HG03066 (cell line): ENCODE results near the gene TMEM270.

Experiments used
- ATAC-seq: cut with Tn5 transposase; IDR thresholded peaks from one replicate; pipeline ENCODE4 v1.9.1; 2021; ENCODE audit warnings: low read depth; ENCODE audit not compliant: unreplicated experiment

TMEM270 gene

DNA sequence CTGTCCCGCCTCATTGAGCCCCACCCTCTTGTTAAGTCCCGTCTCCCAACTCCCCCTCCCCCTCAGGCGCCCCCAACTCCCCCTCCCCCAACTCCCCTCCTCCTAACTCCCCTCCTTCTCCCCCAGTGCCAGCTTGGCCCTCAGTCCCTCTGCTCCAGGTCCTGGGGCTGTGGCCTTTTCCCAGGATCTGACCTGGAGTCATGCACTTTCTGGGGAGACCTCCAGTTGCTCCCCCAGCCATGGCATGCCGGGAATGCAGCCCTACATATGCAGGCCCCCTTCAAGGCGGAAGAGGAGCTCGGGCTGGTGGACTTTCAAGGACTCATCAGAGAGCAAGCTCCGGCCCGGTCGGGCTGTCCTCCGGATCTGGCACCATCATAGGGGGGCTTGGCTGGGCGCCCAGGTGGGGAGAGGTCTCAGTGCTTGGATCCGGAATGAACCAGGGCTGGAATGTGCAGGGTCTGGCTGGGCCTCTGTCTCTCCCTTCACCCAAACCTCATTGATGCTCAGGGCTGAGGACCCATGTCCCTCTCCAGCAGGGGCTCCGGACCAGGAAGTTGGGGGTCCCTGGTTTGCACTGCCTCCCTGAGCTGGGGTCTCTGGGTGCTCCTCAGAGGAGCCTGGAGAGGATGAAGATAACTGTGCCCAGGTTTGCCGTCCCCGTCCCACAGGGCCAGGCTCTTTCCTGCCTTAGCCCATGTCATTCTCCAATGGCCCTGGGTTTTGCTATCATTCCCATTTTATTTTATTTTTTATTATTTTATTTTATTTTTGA is 41.1 kb downstream of the TMEM270 start:
- ATAC-seq: no peak

DNA sequence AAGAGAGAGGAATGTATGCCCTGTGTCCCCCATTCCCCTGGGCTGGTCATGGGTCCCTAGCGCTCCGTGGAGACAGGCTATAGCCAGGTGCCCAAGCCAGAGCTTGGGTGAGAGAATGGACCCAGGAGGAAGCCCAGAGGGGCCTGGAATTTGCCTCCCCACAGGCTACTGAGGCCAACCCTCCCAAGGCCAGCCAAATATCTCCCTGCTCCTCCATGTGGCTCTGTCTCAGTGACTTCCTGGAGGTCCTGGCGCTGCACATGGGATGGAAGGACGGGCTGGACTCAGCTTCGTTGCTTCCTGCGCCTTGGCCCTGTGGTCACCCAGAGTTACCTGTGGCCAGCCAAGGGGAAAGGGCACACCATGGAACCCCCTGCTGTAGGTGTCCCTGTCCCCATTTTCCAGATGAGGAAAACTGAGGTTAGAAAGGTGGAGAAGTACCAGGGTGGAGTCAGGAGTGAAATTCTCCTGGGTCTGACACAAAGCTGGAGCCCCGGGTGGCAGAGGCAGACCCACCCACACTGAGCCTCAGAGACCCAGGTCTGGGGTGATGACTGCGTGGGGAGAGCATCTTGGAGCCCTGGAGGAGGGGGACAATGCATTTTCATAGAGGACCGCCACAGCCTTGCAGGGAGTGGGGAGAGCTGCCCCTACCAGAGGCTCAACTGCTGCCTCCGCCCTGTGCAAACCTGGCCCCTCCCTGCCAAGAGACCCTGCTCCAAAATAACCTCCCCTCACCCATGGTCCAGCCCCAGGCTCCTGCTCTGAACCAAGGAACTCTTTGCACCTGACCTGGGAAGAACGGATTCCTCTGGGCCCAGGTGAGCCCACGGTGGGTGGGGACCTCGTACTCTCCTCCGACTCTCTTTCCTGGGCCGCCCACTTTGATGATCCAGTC is 42.6 kb downstream of the TMEM270 start:
- no peak for ATAC-seq

DNA sequence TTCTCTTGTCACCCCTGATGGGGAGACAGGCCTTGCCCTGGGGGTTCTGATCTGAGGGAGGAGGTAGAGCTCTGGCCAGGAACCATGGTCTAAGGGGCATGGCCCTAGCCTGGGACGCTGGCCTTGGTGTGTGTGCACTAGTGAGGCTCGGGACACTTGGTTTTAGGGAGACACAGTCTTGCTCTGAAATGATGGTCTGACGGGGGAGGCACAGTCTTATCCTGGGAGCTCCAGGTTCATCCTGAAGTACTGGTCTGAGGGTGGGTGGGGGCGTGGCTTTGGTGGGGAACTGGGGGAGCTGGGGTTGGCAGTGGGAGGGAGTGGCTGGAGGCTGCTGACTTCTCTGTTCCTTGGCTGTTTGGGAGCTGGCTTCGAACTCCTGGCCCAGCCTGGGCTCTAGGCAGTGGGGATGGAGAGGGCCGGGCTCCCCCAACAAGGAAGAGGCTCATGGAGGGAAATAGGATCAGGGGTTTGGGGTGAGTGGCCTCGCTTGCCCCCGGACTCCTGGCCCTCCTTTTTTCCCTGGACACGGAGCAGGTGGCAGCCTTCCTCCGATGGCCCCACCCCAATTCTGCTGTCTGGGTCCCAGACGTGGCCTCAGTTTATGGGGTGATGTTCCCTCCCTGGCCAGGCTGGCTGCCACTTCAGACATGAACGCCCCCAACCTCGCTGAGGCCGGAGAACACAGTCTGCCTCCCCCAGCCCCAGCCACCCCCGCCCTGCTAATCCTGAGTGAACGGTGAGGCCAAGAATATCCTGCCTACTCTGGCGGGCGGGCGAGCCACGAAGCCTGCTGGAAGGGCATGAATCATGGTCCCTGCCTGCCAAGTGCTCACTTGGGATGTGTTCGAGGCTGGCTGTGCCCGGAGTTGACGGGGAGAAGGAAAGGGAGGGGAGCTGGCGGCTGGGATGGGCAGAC is 43.5 kb downstream of the TMEM270 start:
- no peak for ATAC-seq

DNA sequence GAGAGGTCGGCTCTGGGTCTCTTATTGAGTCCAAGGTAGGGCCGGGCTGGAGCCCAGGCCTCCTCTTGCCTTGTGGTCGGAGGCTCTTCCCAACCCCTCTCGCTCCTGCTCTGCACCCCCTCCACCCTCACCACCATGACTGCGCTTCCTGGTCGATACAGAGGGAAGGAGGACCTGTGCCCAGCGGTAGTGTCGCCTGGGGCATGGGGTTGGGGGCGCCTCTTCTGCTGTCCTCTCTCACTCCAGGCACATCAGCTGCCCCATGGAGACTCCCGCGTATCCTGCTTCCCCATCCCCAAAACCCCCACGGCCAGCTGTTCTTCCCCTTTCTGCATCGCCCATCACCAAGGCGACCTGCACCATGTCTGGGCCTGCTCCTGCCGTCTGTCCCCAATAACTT is 44.4 kb downstream of the TMEM270 start:
- no peak for ATAC-seq

DNA sequence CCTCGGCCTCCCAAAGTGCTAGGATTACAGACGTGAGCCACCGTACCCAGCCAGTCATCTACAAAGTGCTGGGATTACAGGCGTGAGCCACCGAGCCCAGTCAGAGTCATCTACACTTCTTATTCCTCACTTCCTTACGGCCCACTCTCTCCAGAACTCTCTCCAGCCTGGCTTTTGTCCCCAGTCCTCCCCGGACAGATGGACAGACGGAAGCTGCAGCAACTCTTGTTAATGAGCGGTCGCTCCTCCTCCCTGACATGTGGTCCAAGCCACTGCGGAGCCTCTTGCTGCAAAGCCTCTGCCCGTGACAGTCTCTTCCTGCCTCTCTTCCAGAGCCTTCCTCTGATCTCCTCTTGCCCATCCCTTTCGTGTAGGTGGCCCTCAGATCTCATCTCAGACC is 45.9 kb downstream of the TMEM270 start:
- ATAC-seq: no peak

DNA sequence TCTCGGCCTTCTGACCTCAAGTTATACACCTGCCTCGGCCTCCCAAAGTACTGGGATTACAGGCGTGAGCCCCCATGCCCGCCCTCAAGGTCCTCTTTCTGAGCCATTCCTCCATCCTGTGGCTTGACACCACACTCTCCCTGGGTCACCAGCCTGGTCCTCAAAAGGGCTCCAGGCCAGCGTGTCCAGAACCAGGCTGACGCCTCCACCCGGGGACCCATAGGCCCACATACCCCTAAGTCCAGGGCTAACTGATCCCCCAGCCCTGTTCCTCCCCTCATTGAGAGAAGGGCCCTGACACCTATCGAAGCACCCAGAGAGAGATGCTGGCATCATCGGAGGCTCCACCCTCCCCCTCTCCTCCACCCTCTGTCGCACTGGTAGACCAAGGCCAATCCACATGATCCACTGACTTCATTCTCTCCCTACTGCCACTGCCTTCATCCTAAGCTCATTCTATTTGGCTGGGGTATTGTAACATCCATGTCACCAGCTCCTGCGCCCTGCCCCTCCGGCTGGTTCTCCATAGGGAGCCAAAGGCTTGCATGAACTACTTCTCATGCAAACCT is 46.7 kb downstream of the TMEM270 start:
- ATAC-seq: no peak

DNA sequence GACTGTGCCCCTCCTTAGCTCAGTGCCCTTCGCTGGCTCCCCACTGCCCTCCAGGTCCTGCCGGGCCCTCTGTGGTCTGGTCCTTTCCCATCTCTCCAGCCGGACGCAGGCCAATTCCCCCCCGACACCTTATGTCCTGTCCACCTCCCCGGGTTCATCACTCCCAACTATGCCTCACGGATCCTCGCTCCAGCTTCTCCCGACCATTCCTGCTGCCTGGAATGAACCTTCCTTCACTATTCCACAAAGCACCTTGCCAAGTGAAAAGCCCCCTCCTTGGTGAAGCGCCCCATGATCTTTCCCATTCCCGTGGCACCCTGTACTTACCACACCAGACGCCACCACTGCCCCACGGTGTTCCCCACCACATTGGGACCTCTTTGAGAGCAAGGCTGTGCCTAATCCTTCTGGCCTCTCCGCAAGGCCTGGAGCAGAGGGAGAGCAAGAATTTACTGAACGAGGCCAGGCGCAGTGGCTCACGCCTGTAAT is 47.2 kb downstream of the TMEM270 start:
- ATAC-seq: no peak

DNA sequence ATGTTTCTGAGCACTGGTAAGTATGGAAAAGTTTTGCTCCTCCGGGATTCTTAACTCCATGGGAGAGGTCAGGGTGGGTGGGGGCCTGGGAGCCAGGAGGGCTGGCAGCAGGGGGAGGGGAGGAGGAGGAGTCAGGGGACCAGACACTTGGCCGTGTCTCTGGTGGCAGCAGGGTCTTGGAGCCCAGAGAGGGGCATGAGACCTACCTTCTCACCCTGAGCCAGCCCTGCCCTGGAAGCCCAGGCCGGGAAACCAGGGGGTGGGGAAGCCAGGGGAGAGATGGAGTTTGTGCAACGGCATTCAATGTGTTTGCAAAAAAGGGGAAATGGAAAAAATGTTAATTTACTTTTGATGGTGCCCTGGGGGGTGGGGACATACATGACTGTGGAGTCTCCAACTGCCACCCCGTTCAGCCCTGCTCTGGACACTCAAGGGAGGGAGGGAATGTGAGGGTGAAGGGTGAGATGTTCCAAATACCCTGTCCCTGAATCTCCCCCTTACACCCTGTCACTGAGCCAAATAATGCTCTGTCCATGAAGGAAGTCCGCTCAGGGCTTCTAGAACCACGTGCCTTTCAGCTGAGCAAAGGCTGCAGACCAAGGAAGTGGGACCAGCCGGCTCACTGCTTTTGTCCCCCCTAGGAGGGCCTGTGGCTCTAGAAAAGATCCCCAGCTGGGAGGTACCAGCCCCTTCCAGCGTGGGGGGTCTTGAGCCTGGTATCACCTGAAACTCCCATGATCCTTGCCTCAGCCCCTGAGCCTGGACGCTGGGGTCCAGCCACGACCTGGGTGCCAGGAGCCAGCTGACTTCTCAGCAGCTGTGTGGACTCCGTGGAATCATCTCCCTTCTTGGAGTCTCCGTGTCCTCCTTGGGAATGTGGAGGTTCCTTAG is 48.3 kb downstream of the TMEM270 start:
- ATAC-seq: no peak

DNA sequence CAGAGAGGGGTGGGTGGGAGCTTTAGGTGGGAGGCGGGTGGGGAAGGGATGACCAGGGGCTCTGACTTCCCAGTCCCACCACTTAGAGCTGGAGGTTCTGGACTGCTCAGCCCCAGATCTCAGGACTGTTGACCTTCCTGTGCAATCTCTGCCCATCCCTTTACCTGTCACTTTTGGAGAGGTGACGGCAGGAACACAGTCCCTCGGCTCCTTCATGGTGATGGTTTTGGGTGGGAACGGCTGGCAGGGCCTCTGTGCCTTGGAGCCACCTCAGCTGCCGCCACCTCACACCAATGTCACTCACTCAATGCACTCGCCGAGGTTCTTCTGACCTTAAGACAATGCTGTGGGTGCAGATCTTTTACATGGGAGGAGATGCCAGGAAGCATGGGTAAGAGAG is 49.0 kb downstream of the TMEM270 start:
- no peak for ATAC-seq

DNA sequence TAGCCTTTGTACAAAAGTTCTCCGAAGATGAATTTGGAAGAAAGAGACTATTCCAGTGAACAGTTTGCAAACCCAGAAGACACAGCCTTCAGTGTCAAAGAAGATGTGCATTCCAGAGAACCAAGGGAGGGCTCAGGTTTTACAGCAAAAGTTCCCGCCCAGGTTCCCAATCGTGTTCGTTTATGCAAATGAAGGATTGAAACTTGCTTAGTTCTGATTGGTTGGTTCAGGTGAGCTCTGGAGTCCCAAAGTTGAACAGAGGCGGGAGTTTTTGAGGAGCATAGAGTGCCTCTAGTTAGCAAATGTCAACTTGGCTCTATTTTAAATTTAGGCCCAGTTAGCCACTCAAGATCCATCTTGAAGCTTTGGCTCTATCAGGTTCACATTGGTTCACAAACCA is 51.3 kb downstream of the TMEM270 start:
- ATAC-seq: no peak
